H9 (cell line): ENCODE data around the gene PTK7. TPM values are rescaled to one million over a fixed set of nuclear protein-coding genes. Genes with fewer than 3 reads are reported as not detected.

ENCODE experiments used
- DNase-seq: peaks from one replicate; pipeline ENCODE4 v3.0.0-alpha.2; 2017
- H2AFZ ChIP-seq: one replicate; pipeline ENCODE4 v1.6.1; 2013; ENCODE audit warnings: mild to moderate bottlenecking, low read length, control low read depth, moderate library complexity
- H2AK5ac ChIP-seq: 2 replicates; pipeline ENCODE4 v1.6.1; 2013; ENCODE audit warnings: low read length, control low read depth, mixed read lengths; ENCODE audit not compliant: insufficient read length
- H2BK120ac ChIP-seq: one replicate; pipeline ENCODE4 v1.6.1; 2013; ENCODE audit warnings: low read depth, mild to moderate bottlenecking, low read length, control low read depth, inconsistent platforms; ENCODE audit not compliant: poor library complexity, severe bottlenecking
- H2BK12ac ChIP-seq: 2 replicates; pipeline ENCODE4 v1.6.1; 2013; ENCODE audit warnings: low read length, control low read depth, mixed read lengths, low read depth; ENCODE audit not compliant: insufficient read length
- H2BK15ac ChIP-seq: 2 replicates; pipeline ENCODE4 v1.6.1; 2013; ENCODE audit warnings: low read depth, low read length, control low read depth
- H2BK20ac ChIP-seq: one replicate; pipeline ENCODE4 v1.6.1; 2013; ENCODE audit warnings: low read depth, mild to moderate bottlenecking, low read length, control low read depth, inconsistent platforms; ENCODE audit not compliant: poor library complexity, severe bottlenecking
- H2BK5ac ChIP-seq: 2 replicates; pipeline ENCODE4 v1.6.1; 2013; ENCODE audit warnings: low read length, control low read depth, mixed read lengths; ENCODE audit not compliant: insufficient read length
- H3K14ac ChIP-seq: 2 replicates; pipeline ENCODE4 v1.6.1; 2013; ENCODE audit warnings: low read length, control low read depth; ENCODE audit not compliant: insufficient read depth
- H3K18ac ChIP-seq: 2 replicates; pipeline ENCODE4 v1.6.1; 2013; ENCODE audit warnings: low read depth, mild to moderate bottlenecking, mixed read lengths, low read length, control low read depth; ENCODE audit not compliant: insufficient read length
- H3K23ac ChIP-seq: 2 replicates; pipeline ENCODE4 v1.6.1; 2013; ENCODE audit warnings: low read length, control low read depth, mixed read lengths, low read depth; ENCODE audit not compliant: insufficient read length
- H3K23me2 ChIP-seq: 2 replicates; pipeline ENCODE4 v1.6.1; 2013; ENCODE audit warnings: low read depth, mild to moderate bottlenecking, mixed read lengths, low read length, control low read depth; ENCODE audit not compliant: insufficient read length, poor library complexity, severe bottlenecking
- H3K27ac ChIP-seq: 2 replicates; pipeline ENCODE4 v1.5.1; 2013; ENCODE audit warnings: low read length, control low read depth, mixed read lengths, low read depth; ENCODE audit not compliant: insufficient read length
- H3K27me3 ChIP-seq: 2 replicates; pipeline ENCODE4 v1.6.1; 2013; ENCODE audit warnings: low read length, control low read depth, inconsistent platforms; ENCODE audit not compliant: insufficient read depth
- H3K4ac ChIP-seq: 2 replicates; pipeline ENCODE4 v1.6.1; 2013; ENCODE audit warnings: low read depth, mild to moderate bottlenecking, control low read depth, inconsistent platforms, low read length, moderate library complexity
- H3K4me1 ChIP-seq: 2 replicates; pipeline ENCODE4 v1.6.1; 2013; ENCODE audit warnings: low read length, control low read depth, inconsistent platforms; ENCODE audit not compliant: insufficient read depth
- H3K4me2 ChIP-seq: 2 replicates; pipeline ENCODE4 v1.6.1; 2013; ENCODE audit warnings: low read length, control low read depth, mixed read lengths; ENCODE audit not compliant: insufficient read length, insufficient read depth
- H3K56ac ChIP-seq: 2 replicates; pipeline ENCODE4 v1.6.1; 2013; ENCODE audit warnings: low read depth, mild to moderate bottlenecking, mixed read lengths, low read length, control low read depth; ENCODE audit not compliant: insufficient read length
- H3K79me1 ChIP-seq: 2 replicates; pipeline ENCODE4 v1.6.1; 2013; ENCODE audit warnings: low read depth, mild to moderate bottlenecking, moderate library complexity, low read length, control low read depth, inconsistent platforms; ENCODE audit not compliant: insufficient read depth, poor library complexity, severe bottlenecking
- H3K79me2 ChIP-seq: 2 replicates; pipeline ENCODE4 v1.6.1; 2013; ENCODE audit warnings: low read length, control low read depth, inconsistent platforms; ENCODE audit not compliant: insufficient read depth
- H3K9ac ChIP-seq: 2 replicates; pipeline ENCODE4 v1.6.1; 2013; ENCODE audit warnings: low read length, control low read depth, mixed read lengths; ENCODE audit not compliant: insufficient read length; ENCODE audit errors: extremely low read depth
- H3K9me3 ChIP-seq: one replicate; pipeline ENCODE4 v1.6.1; 2013; ENCODE audit warnings: low read depth, low read length, inconsistent platforms; ENCODE audit not compliant: control insufficient read depth
- H3T11ph ChIP-seq: one replicate; pipeline ENCODE4 v1.6.1; 2013; ENCODE audit warnings: mild to moderate bottlenecking, low read length, control low read depth, inconsistent platforms
- H4K20me1 ChIP-seq: one replicate; pipeline ENCODE4 v1.6.1; 2013; ENCODE audit not compliant: control insufficient read depth, insufficient read length, insufficient read depth
- H4K5ac ChIP-seq: 2 replicates; pipeline ENCODE4 v1.6.1; 2013; ENCODE audit warnings: low read depth, mild to moderate bottlenecking, mixed read lengths, low read length, control low read depth; ENCODE audit not compliant: insufficient read length
- H4K8ac ChIP-seq: replicated peaks from 2 replicates; pipeline ENCODE4 v1.6.1; 2013; ENCODE audit warnings: low read length, control low read depth, mixed read lengths, low read depth; ENCODE audit not compliant: insufficient read length
- H4K91ac ChIP-seq: 2 replicates; pipeline ENCODE4 v1.6.1; 2013; ENCODE audit warnings: low read depth, mild to moderate bottlenecking, moderate library complexity, mixed read lengths, low read length, control low read depth; ENCODE audit not compliant: insufficient read length
- H3K27ac Mint-ChIP-seq, 3 experiments: 2 replicates in 2 of 3; 3 replicates in 1 of 3; pipeline ENCODE4 v1.8.0; 2020 to 2021; ENCODE audit warnings: mixed read lengths in 3 of 3, mild to moderate bottlenecking in 1 of 3, moderate library complexity in 1 of 3
- H3K27me3 Mint-ChIP-seq: 2 replicates; pipeline ENCODE4 v1.8.0; 2021; ENCODE audit warnings: low read depth, mild to moderate bottlenecking, moderate library complexity, mixed read lengths
- H3K36me3 Mint-ChIP-seq, 3 experiments: 2 replicates in 2 of 3; 3 replicates in 1 of 3; pipeline ENCODE4 v1.8.0; 2020 to 2021; ENCODE audit warnings: low read depth in 3 of 3, mixed read lengths in 3 of 3; ENCODE audit not compliant: insufficient read depth in 1 of 3
- H3K4me1 Mint-ChIP-seq, 2 experiments: 2 replicates each; pipeline ENCODE4 v1.8.0; 2020; ENCODE audit warnings: mixed read lengths in 2 of 2
- H3K4me3 Mint-ChIP-seq, 2 experiments: 2 replicates in 1 of 2; 3 replicates in 1 of 2; pipeline ENCODE4 v1.8.0; 2020 to 2021; ENCODE audit warnings: mild to moderate bottlenecking in 2 of 2, mixed read lengths in 2 of 2, moderate library complexity in 1 of 2
- H3K9me3 Mint-ChIP-seq, 2 experiments: 2 replicates in 1 of 2; 3 replicates in 1 of 2; pipeline ENCODE4 v1.8.0; 2020; ENCODE audit warnings: mild to moderate bottlenecking in 2 of 2, mixed read lengths in 2 of 2, moderate library complexity in 1 of 2
- WGBS: extraction: QIAGEN DNeasy Blood & Tissue Kit; methylation state at CpG from one replicate; pipeline ENCODE4 v1.1.7; 2013; ENCODE audit warnings: missing lambda C conversion rate, low lambda C conversion rate, mixed read lengths; ENCODE audit not compliant: insufficient read length; ENCODE audit errors: extremely low coverage; 5-methylcytosine and 5-hydroxymethylcytosine counted together
- total RNA-seq: library from RNA; stranded (reverse); gene quantifications from 2 replicates; pipeline ENCODE4 v1.2.1, GENCODE V29; 2021
- TF ChIP-seq, protein P1 (sequence below): fragments of 200-600 bp; sonication (generic); conservative IDR thresholded peaks from 3 replicates; pipeline ENCODE4 v1.8.0; 2021; ENCODE audit warnings: antibody characterized with exemption, mild to moderate bottlenecking

Gene PTK7
- total RNA-seq, 1 experiment from 2014 or later: 128 TPM

DNA sequence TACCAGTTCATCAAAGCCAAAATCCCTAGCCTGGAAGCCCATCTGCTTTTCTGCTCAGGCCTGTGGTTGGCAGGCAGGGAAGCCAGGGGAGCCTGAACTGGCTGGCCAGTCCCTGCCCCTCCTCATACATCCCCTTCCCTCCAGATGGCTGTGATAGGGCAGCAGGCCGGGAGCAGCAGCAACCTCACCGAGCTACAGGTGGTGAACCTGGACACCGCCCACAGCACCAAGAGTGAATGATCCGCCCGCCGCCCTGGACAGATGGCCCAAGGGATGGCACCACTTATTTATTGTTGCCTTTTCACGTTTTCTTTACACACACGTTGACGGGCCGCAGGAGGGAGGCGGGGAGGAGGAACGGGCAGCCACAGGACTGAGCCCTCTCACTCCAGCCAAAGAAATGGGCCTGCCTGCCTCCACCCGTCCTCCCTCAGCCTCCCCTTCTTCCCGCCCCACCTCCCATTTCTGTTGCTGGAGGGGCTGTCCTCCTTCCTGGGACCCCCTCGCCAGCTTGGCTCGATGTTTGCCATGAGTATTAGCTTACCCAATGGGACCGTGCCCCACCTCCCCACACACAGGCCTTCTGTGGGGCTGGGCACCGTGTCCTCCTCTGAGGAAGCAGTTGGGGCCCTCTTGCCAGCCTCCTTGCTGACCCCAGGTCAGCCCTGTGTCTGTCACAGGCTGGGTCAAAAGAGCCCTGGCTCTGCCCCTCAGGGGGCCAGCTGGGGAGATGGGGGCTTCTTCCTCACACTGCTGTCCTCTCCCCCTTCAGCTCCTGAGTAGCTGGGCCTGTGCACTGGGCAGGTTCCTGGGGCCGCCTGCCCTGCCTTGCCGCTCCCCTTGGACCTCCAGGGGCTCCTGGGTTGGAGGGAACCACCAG, 103.1 kb downstream of the PTK7 start:
- H4K5ac ChIP-seq: no peak overlapping the region
- H3K36me3 Mint-ChIP-seq: peaks cover 32 to 50% (median 48%) of the 10 kb centered on the region in 3 experiments; a peak in 6 of 7 replicates
- no peaks in the 10 kb centered on the region for H3K79me2 ChIP-seq
- no peak overlapping the region for H2BK12ac ChIP-seq
- no peak overlapping the region for H3K56ac ChIP-seq
- peaks cover 4% of the 10 kb centered on the region for H3K79me1 ChIP-seq
- no peaks in the 10 kb centered on the region for H3K9me3 Mint-ChIP-seq
- no peak overlapping the region for H4K91ac ChIP-seq
- H2BK15ac ChIP-seq: no peak overlapping the region
- no peak overlapping the region for H3K9ac ChIP-seq
- no peaks in the 10 kb centered on the region for H4K20me1 ChIP-seq
- peaks cover 9% of the 10 kb centered on the region for H3K23me2 ChIP-seq
- no peak overlapping the region for H2AFZ ChIP-seq
- H2BK120ac ChIP-seq: no peak overlapping the region
- H3K4me1 ChIP-seq: no peaks in the 10 kb centered on the region
- no peak overlapping the region for H3K14ac ChIP-seq
- H3K27ac ChIP-seq: no peak overlapping the region
- no peak for DNase-seq
- H3K4me2 ChIP-seq: no peak overlapping the region
- TF ChIP-seq, protein P1, sequence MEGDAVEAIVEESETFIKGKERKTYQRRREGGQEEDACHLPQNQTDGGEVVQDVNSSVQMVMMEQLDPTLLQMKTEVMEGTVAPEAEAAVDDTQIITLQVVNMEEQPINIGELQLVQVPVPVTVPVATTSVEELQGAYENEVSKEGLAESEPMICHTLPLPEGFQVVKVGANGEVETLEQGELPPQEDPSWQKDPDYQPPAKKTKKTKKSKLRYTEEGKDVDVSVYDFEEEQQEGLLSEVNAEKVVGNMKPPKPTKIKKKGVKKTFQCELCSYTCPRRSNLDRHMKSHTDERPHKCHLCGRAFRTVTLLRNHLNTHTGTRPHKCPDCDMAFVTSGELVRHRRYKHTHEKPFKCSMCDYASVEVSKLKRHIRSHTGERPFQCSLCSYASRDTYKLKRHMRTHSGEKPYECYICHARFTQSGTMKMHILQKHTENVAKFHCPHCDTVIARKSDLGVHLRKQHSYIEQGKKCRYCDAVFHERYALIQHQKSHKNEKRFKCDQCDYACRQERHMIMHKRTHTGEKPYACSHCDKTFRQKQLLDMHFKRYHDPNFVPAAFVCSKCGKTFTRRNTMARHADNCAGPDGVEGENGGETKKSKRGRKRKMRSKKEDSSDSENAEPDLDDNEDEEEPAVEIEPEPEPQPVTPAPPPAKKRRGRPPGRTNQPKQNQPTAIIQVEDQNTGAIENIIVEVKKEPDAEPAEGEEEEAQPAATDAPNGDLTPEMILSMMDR: no peak
- H2BK5ac ChIP-seq: no peak overlapping the region
- H3T11ph ChIP-seq: no peak overlapping the region
- no peak overlapping the region for H2BK20ac ChIP-seq
- no peaks in the 10 kb centered on the region for H3K9me3 ChIP-seq
- H2AK5ac ChIP-seq: no peak overlapping the region
- H3K4ac ChIP-seq: no peak overlapping the region
- H3K27me3 Mint-ChIP-seq: no peaks in the 10 kb centered on the region
- H3K27me3 ChIP-seq: no peaks in the 10 kb centered on the region
- no peak overlapping the region for H3K4me3 Mint-ChIP-seq
- H3K4me1 Mint-ChIP-seq: peaks cover 27 to 28% of the 10 kb centered on the region in 2 experiments
- no peak overlapping the region for H4K8ac ChIP-seq
- H3K23ac ChIP-seq: no peak overlapping the region
- H3K27ac Mint-ChIP-seq: no peak overlapping the region; a peak in 1 of 7 replicates
- no peak overlapping the region for H3K18ac ChIP-seq
- no CpG with 5 or more reads among the region's 20 CpGs for WGBS
